GM19324 (cell line): ENCODE results near the gene MAP3K15.

Experiments
- ATAC-seq: cut with Tn5 transposase; IDR thresholded peaks from one replicate; pipeline ENCODE4 v1.9.1; 2021; ENCODE audit warnings: mild to moderate bottlenecking, moderate library complexity; ENCODE audit not compliant: unreplicated experiment, low FRiP score

The MAP3K15 gene

GRCh38 chrX:19403696-19404095 is 111.6 kb downstream of the MAP3K15 start:
- no peak for ATAC-seq

- ATAC-seq, result no peak
Observed at GRCh38 chrX:19392703-19393102, 122.6 kb downstream of the MAP3K15 start.

GRCh38 chrX:19392078-19392477 is 123.2 kb downstream of the MAP3K15 start:
- no peak for ATAC-seq

- ATAC-seq, result no peak
Observed at GRCh38 chrX:19389227-19389845, 126.0 kb downstream of the MAP3K15 start.

GRCh38 chrX:19388741-19389140 is 126.6 kb downstream of the MAP3K15 start:
- ATAC-seq, result no peak

- no peak for ATAC-seq
Observed at GRCh38 chrX:19388064-19388679, 127.1 kb downstream of the MAP3K15 start.

- ATAC-seq, result no peak
Observed at GRCh38 chrX:19386679-19387078, 128.6 kb downstream of the MAP3K15 start.

- peak; percentile 59 for ATAC-seq
Observed at GRCh38 chrX:19382555-19383145, 132.7 kb downstream of the MAP3K15 start.

- no peak for ATAC-seq
Observed at GRCh38 chrX:19381326-19381725, 134.0 kb downstream of the MAP3K15 start.

- ATAC-seq, result no peak
Observed at GRCh38 chrX:19377799-19378198, 137.5 kb downstream of the MAP3K15 start.

- ATAC-seq, result no peak
Observed at GRCh38 chrX:19375546-19375945, 139.8 kb downstream of the MAP3K15 start.

GRCh38 chrX:19373351-19373891 is 141.9 kb downstream of the MAP3K15 start:
- no peak for ATAC-seq

- ATAC-seq, result no peak
Observed at GRCh38 chrX:19372547-19373331, 142.6 kb downstream of the MAP3K15 start.

GRCh38 chrX:19372170-19372546 is 143.2 kb downstream of the MAP3K15 start:
- ATAC-seq, result no peak

GRCh38 chrX:19370061-19370460 is 145.2 kb downstream of the MAP3K15 start:
- no peak for ATAC-seq

GRCh38 chrX:19368576-19368975 is 146.7 kb downstream of the MAP3K15 start:
- no peak for ATAC-seq

- ATAC-seq, result no peak
Observed at GRCh38 chrX:19361701-19362100, 153.6 kb downstream of the MAP3K15 start.

- no peak for ATAC-seq
Observed at GRCh38 chrX:19360903-19361302, 154.4 kb downstream of the MAP3K15 start.

GRCh38 chrX:19358521-19358920 is 156.8 kb downstream of the MAP3K15 start:
- ATAC-seq, result no peak

- no peak for ATAC-seq
Observed at GRCh38 chrX:19354625-19355024, 160.7 kb downstream of the MAP3K15 start.

- ATAC-seq, result peak; percentile 74
Observed at GRCh38 chrX:19350941-19351384, 164.3 kb downstream of the MAP3K15 start.
